Activated CD8-positive, alpha-beta memory T cell treated with anti-CD3 and anti-CD28 coated beads for 36 hours (primary cell): Measurements from ENCODE around the gene TMEM187. TPM values are rescaled to one million over a fixed set of nuclear protein-coding genes. Genes with fewer than 3 reads are reported as not detected.

Source experiments
- CTCF ChIA-PET: fragments of 350-600 bp; sonication (Branson Sonifier 250); formaldehyde crosslinking; loops from one replicate; lab custom pipeline; 2021; ENCODE audit warnings: antibody characterized with exemption; lab: Charles Lee
- POLR2A ChIA-PET: fragments of 350-600 bp; sonication (Branson Sonifier 250); formaldehyde crosslinking; loops from one replicate; lab custom pipeline; 2021; ENCODE audit warnings: antibody characterized with exemption; lab: Charles Lee
- total RNA-seq, 2 experiments: library from RNA; stranded (reverse); gene quantifications; one replicate each; pipeline ENCODE4 v1.2.3, GENCODE V29; 2021

TMEM187 gene
- total RNA-seq, 2 experiments from 2014 or later: 3.5 to 4.0 TPM

- ChIA-PET POLR2A (interaction anchor here (0.6 to 1.4 kb wide), 3 partner anchors 13 to 207 kb away, joined by 3 to 6 read pairs (median 5); no protein-coding TSS in a partner anchor), CTCF (interaction anchor here (0.6 to 4.1 kb wide), 2 partner anchors 11 to 14 kb away, joined by 3 to 23 read pairs; no protein-coding TSS in a partner anchor)
These were observed 29.7 kb downstream of the TMEM187 start for GRCh38 chrX:154002215-154002719.

- CTCF ChIA-PET: interaction anchor here (0.5 to 4.1 kb wide), 2 partner anchors 9 to 26 kb away, joined by 3 to 23 read pairs; no protein-coding TSS in a partner anchor
- POLR2A ChIA-PET: interaction anchor here (1.0 kb wide), 1 partner anchor 76 kb away, joined by 3 read pairs; no protein-coding TSS in a partner anchor
These were observed 31.8 kb downstream of the TMEM187 start for GRCh38 chrX:154004315-154004714.

- ChIA-PET CTCF (no interaction called here), POLR2A (no interaction called here)
These were observed 34.4 kb downstream of the TMEM187 start for GRCh38 chrX:154006947-154007346.

- ChIA-PET POLR2A (no interaction called here), CTCF (interaction anchor here (0.7 kb wide), 2 partner anchors 47 to 54 kb away, joined by 3 to 5 read pairs; no protein-coding TSS in a partner anchor)
These were observed 36.0 kb downstream of the TMEM187 start for GRCh38 chrX:154008521-154008920.

GRCh38 chrX:154010330-154011087 lies 38.0 kb downstream of the TMEM187 start:
- CTCF ChIA-PET: no interaction called here

GRCh38 chrX:154011376-154012335 lies 39.1 kb downstream of the TMEM187 start:
- POLR2A ChIA-PET: no interaction called here
- CTCF ChIA-PET: interaction anchor here (2.0 to 3.9 kb wide), 3 partner anchors 8 to 40 kb away, joined by 6 to 23 read pairs (median 9); no protein-coding TSS in a partner anchor

More at GRCh38 chrX:154010330-154011087, 38.0 kb downstream of the TMEM187 start:
- POLR2A ChIA-PET: interaction anchor here (0.5 to 0.7 kb wide), 2 partner anchors 39 to 466 kb away, joined by 3 read pairs; no protein-coding TSS in a partner anchor

GRCh38 chrX:154012336-154012991 lies 39.9 kb downstream of the TMEM187 start:
- ChIA-PET CTCF (interaction anchor here (1.1 to 3.9 kb wide), 6 partner anchors 9 to 106 kb away, joined by 3 to 23 read pairs (median 5); no protein-coding TSS in a partner anchor), POLR2A (interaction anchor here (0.5 kb wide), 1 partner anchor 102 kb away, joined by 6 read pairs; no protein-coding TSS in a partner anchor)

- POLR2A ChIA-PET: interaction anchor here (0.5 kb wide), 1 partner anchor 102 kb away, joined by 6 read pairs; no protein-coding TSS in a partner anchor
- CTCF ChIA-PET: interaction anchor here (1.1 to 3.9 kb wide), 7 partner anchors 10 to 105 kb away, joined by 3 to 23 read pairs (median 4); no protein-coding TSS in a partner anchor
These were observed 40.5 kb downstream of the TMEM187 start for GRCh38 chrX:154013001-154013421.

GRCh38 chrX:154013614-154014360 lies 41.2 kb downstream of the TMEM187 start:
- ChIA-PET CTCF (interaction anchor here (0.7 to 3.9 kb wide), 9 partner anchors 11 to 105 kb away, joined by 3 to 23 read pairs (median 4); no protein-coding TSS in a partner anchor), POLR2A (interaction anchor here (0.8 kb wide), 1 partner anchor 67 kb away, joined by 9 read pairs; no protein-coding TSS in a partner anchor)

- ChIA-PET CTCF (interaction anchor here (0.7 to 3.9 kb wide), 5 partner anchors 11 to 41 kb away, joined by 3 to 23 read pairs (median 3); no protein-coding TSS in a partner anchor), POLR2A (interaction anchor here (0.8 kb wide), 1 partner anchor 68 kb away, joined by 9 read pairs; no protein-coding TSS in a partner anchor)
These were observed 42.2 kb downstream of the TMEM187 start for GRCh38 chrX:154014429-154015380.

- POLR2A ChIA-PET: no interaction called here
These were observed 43.2 kb downstream of the TMEM187 start for GRCh38 chrX:154015581-154016264.

GRCh38 chrX:154016366-154017076 lies 44.0 kb downstream of the TMEM187 start:
- CTCF ChIA-PET: interaction anchor here (0.6 to 1.2 kb wide), 2 partner anchors 10 to 14 kb away, joined by 3 read pairs; no protein-coding TSS in a partner anchor
- POLR2A ChIA-PET: no interaction called here

More at GRCh38 chrX:154015581-154016264, 43.2 kb downstream of the TMEM187 start:
- CTCF ChIA-PET: interaction anchor here (3.9 kb wide), 1 partner anchor 12 kb away, joined by 23 read pairs; no protein-coding TSS in a partner anchor

GRCh38 chrX:154017766-154018517 lies 45.4 kb downstream of the TMEM187 start:
- POLR2A ChIA-PET: interaction anchor here (0.6 kb wide), 1 partner anchor 131 kb away, joined by 4 read pairs; no protein-coding TSS in a partner anchor
- CTCF ChIA-PET: interaction anchor here (0.6 to 0.9 kb wide), 2 partner anchors 18 to 32 kb away, joined by 3 to 4 read pairs; no protein-coding TSS in a partner anchor
